HL-60 (cell line): Measurements from ENCODE around the gene PIGK.
"Not testable (repeated sequence)": the region's sequence is repeated elsewhere in the genome, so short reads cannot be mapped to it uniquely, and the experiment has no call there.

ENCODE experiments used
- POLR2AphosphoS5 ChIP-seq: IDR thresholded peaks from 2 replicates; pipeline ENCODE4 v1.6.1; 2012; ENCODE audit warnings: low read depth
- TF ChIP-seq, protein P1 (sequence below): IDR thresholded peaks from 2 replicates; pipeline ENCODE4 v1.6.1; 2012; ENCODE audit warnings: low read depth; ENCODE audit not compliant: insufficient replicate concordance

- TF ChIP-seq POLR2AphosphoS5 = not testable (repeated sequence)
- TF ChIP-seq, protein P1, sequence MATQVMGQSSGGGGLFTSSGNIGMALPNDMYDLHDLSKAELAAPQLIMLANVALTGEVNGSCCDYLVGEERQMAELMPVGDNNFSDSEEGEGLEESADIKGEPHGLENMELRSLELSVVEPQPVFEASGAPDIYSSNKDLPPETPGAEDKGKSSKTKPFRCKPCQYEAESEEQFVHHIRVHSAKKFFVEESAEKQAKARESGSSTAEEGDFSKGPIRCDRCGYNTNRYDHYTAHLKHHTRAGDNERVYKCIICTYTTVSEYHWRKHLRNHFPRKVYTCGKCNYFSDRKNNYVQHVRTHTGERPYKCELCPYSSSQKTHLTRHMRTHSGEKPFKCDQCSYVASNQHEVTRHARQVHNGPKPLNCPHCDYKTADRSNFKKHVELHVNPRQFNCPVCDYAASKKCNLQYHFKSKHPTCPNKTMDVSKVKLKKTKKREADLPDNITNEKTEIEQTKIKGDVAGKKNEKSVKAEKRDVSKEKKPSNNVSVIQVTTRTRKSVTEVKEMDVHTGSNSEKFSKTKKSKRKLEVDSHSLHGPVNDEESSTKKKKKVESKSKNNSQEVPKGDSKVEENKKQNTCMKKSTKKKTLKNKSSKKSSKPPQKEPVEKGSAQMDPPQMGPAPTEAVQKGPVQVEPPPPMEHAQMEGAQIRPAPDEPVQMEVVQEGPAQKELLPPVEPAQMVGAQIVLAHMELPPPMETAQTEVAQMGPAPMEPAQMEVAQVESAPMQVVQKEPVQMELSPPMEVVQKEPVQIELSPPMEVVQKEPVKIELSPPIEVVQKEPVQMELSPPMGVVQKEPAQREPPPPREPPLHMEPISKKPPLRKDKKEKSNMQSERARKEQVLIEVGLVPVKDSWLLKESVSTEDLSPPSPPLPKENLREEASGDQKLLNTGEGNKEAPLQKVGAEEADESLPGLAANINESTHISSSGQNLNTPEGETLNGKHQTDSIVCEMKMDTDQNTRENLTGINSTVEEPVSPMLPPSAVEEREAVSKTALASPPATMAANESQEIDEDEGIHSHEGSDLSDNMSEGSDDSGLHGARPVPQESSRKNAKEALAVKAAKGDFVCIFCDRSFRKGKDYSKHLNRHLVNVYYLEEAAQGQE = not testable (repeated sequence)
These were observed 59.5 kb downstream of the PIGK start for GRCh38 chr1:77159706-77160105.
